KBM-7 (cell line): ENCODE data around the gene THSD7B.
"Not testable (repeated sequence)": the region's sequence is repeated elsewhere in the genome, so short reads cannot be mapped to it uniquely, and the experiment has no call there.

Experiments used
- DNase-seq: peaks from one replicate; pipeline ENCODE4 v3.0.0-alpha.2; 2015
- in situ Hi-C: fragments of 300-500 bp; cut with MboI; formaldehyde crosslinking; loops from 2 replicates; pipeline ENCODE4 v1.14.3; 2020; ENCODE audit warnings: low sequenced_read_pairs, low pct_unique_long_range_greater_than_20kb, mixed read lengths

The THSD7B gene

GRCh38 chr2:137677466-137677865 is 912.1 kb downstream of the THSD7B start:
- in situ Hi-C loops, result no loop called here
- no peak for DNase-seq

- DNase-seq, result no peak
- in situ Hi-C loops, result no loop called here
Measured at GRCh38 chr2:137689549-137689948, 924.2 kb downstream of the THSD7B start.

- in situ Hi-C loops, result no loop called here
- no peak for DNase-seq
Measured at GRCh38 chr2:137693534-137693933, 928.2 kb downstream of the THSD7B start.

GRCh38 chr2:137696916-137697315 is 931.6 kb downstream of the THSD7B start:
- in situ Hi-C loops, result no loop called here
- no peak for DNase-seq

GRCh38 chr2:137700250-137700649 is 934.9 kb downstream of the THSD7B start:
- in situ Hi-C loops, DNase-seq: not testable (repeated sequence)

GRCh38 chr2:137700681-137701080 is 935.3 kb downstream of the THSD7B start:
- in situ Hi-C loops, result no loop called here

GRCh38 chr2:137705296-137705695 is 940.0 kb downstream of the THSD7B start:
- in situ Hi-C loops, result no loop called here
- DNase-seq, result no peak

More at GRCh38 chr2:137700681-137701080, 935.3 kb downstream of the THSD7B start:
- no peak for DNase-seq

- in situ Hi-C loops, result no loop called here
- no peak for DNase-seq
Measured at GRCh38 chr2:137706786-137707613, 941.7 kb downstream of the THSD7B start.

- in situ Hi-C loops, result no loop called here
Measured at GRCh38 chr2:137708311-137708710, 943.0 kb downstream of the THSD7B start.

GRCh38 chr2:137715731-137716191 is 950.4 kb downstream of the THSD7B start:
- in situ Hi-C loops, result no loop called here
- DNase-seq, result no peak

More at GRCh38 chr2:137708311-137708710, 943.0 kb downstream of the THSD7B start:
- no peak for DNase-seq

GRCh38 chr2:137718786-137719185 is 953.4 kb downstream of the THSD7B start:
- no peak for DNase-seq
- in situ Hi-C loops, result no loop called here

- DNase-seq, result no peak
- in situ Hi-C loops, result no loop called here
Measured at GRCh38 chr2:137721733-137722132, 956.4 kb downstream of the THSD7B start.

- DNase-seq, result no peak
- in situ Hi-C loops, result no loop called here
Measured at GRCh38 chr2:137724912-137725311, 959.6 kb downstream of the THSD7B start.
